SK-N-DZ (cell line): Measurements from ENCODE around the gene SGMS1.
"Not testable (repeated sequence)": the region's sequence is repeated elsewhere in the genome, so short reads cannot be mapped to it uniquely, and the experiment has no call there.

Source experiments
- DNase-seq: peaks from one replicate; pipeline ENCODE4 v3.0.0-alpha.2; 2015; ENCODE audit warnings: low spot score
- small RNA-seq, 2 experiments: library from RNA; depleted of rRNA; stranded (forward); fragments of <200 nt; gene quantifications; one replicate each; pipeline ENCODE3, GENCODE V24; 2014

The SGMS1 gene

GRCh38 chr10:50271564-50272250 lies 352.0 kb downstream of the SGMS1 start:
- no peak for DNase-seq

GRCh38 chr10:50267877-50268276 lies 355.9 kb downstream of the SGMS1 start:
- DNase-seq: not testable (repeated sequence)

GRCh38 chr10:50262625-50263024 lies 361.1 kb downstream of the SGMS1 start:
- not testable (repeated sequence) for DNase-seq

- DNase-seq: no peak
Measured at GRCh38 chr10:50260791-50261281, 362.9 kb downstream of the SGMS1 start.

Small RNAs within 50 kb of the gene (small RNA-seq; reads per million reads assigned to genes)
- 0 reads per million in 2 experiments for gene RNU7-107P
